AG09319 (cell line): ENCODE measurements around the gene SPOCK2.
"Not testable (repeated sequence)": the region's sequence is repeated elsewhere in the genome, so short reads cannot be mapped to it uniquely, and the experiment has no call there.

Experiments used
- DNase-seq: peaks from one replicate; pipeline ENCODE4 v3.0.0-alpha.2; 2010; ENCODE audit warnings: low read depth; ENCODE audit errors: extremely low read depth
- CTCF ChIP-seq: IDR thresholded peaks from 2 replicates; pipeline ENCODE4 v1.5.1; 2011; ENCODE audit warnings: low read depth, mild to moderate bottlenecking, inconsistent platforms, low read length, moderate library complexity

The SPOCK2 gene

GRCh38 chr10:72037811-72038210, 50.5 kb downstream of the SPOCK2 start:
- no peak for TF ChIP-seq CTCF
- DNase-seq: no peak

- TF ChIP-seq CTCF: no peak
- no peak for DNase-seq
Measured at GRCh38 chr10:72037266-72037665, 51.1 kb downstream of the SPOCK2 start.

- DNase-seq: no peak
- TF ChIP-seq CTCF: no peak
Measured at GRCh38 chr10:72035252-72035887, 53.0 kb downstream of the SPOCK2 start.

- DNase-seq: no peak
- TF ChIP-seq CTCF: no peak
Measured at GRCh38 chr10:72034761-72035160, 53.6 kb downstream of the SPOCK2 start.

GRCh38 chr10:72034040-72034499, 54.3 kb downstream of the SPOCK2 start:
- no peak for DNase-seq
- no peak for TF ChIP-seq CTCF

- DNase-seq: not testable (repeated sequence)
Measured at GRCh38 chr10:72032409-72033162, 55.8 kb downstream of the SPOCK2 start.

- no peak for DNase-seq
- TF ChIP-seq CTCF: no peak
Measured at GRCh38 chr10:72031706-72032105, 56.6 kb downstream of the SPOCK2 start.
